ENCODE data around the gene CDYL2.

CDYL2 gene

DNA sequence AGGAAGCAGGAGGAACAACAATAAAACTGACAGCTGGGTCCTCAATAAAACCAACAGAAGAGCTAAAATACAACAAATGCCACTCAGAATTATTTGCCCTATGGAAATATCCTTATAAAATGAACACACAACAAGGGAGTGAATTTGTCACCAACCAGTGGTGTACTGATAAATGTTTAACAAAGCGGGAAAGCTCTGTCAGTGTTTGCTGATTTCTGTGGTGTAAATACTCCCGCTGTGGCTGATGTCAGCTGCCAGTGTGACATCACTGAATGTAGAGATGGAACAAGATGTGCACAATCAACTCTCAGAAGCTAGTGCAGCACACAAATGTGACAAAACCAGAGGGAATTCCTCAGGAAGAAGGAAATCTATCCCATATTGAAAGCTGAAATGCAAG, 51.9 kb downstream of the CDYL2 start:
- H3K4me1 ChIP-seq (ENCODE audit: control insufficient read depth, low read length): no peaks in the 10 kb centered on the region
- no peak overlapping the region for H3K27ac ChIP-seq (ENCODE audit: low read depth, low read length)
- no peak overlapping the region for H3K4me2 ChIP-seq (ENCODE audit: low read length)
- no peaks in the 10 kb centered on the region for H4K20me1 ChIP-seq (ENCODE audit: control insufficient read depth, insufficient read depth, low read depth, low read length)
- H3K27me3 ChIP-seq (ENCODE audit: control insufficient read depth, low read length): 0 out of 2 replicates have a peak, but pooled peaks cover 5% of the 10 kb centered on the region
- H3K4me3 ChIP-seq (ENCODE audit: low read length): no peak overlapping the region
- no peaks in the 10 kb centered on the region for H3K79me2 ChIP-seq (ENCODE audit: control insufficient read depth, low read length)
- no peak for TF ChIP-seq EZH2phosphoT487 (IDR thresholded peaks at IDR 0.05; ENCODE audit: borderline replicate concordance, low read length)
- no peak for TF ChIP-seq CTCF (IDR thresholded peaks at IDR 0.05; ENCODE audit: low read depth, low read length, poor library complexity, severe bottlenecking)
- no peaks in the 10 kb centered on the region for H3K9me2 ChIP-seq (replicated peaks; ENCODE audit: control insufficient read depth, low read length)
- H3K9me3 ChIP-seq (ENCODE audit: control insufficient read depth, insufficient read depth, low read length): no peaks in the 10 kb centered on the region
- no peaks in the 10 kb centered on the region for H3K36me3 ChIP-seq (ENCODE audit: control insufficient read depth, low read length)
- H3F3A ChIP-seq (ENCODE audit: control insufficient read depth, insufficient read depth): no peaks in the 10 kb centered on the region

- Histone ChIP-seq H3K9me2 (replicated peaks; ENCODE audit: control insufficient read depth, low read length) (no peaks in the 10 kb centered on the region), H3F3A (ENCODE audit: control insufficient read depth, insufficient read depth) (no peaks in the 10 kb centered on the region), H3K27me3 (ENCODE audit: control insufficient read depth, low read length) (0 out of 2 replicates have a peak, but pooled peaks cover 5% of the 10 kb centered on the region), H3K4me2 (ENCODE audit: low read length) (no peak overlapping the region), H3K9me3 (ENCODE audit: control insufficient read depth, insufficient read depth, low read length) (no peaks in the 10 kb centered on the region), H4K20me1 (ENCODE audit: control insufficient read depth, insufficient read depth, low read depth, low read length) (no peaks in the 10 kb centered on the region), H3K4me1 (ENCODE audit: control insufficient read depth, low read length) (no peaks in the 10 kb centered on the region), H3K36me3 (ENCODE audit: control insufficient read depth, low read length) (no peaks in the 10 kb centered on the region), H3K27ac (ENCODE audit: low read depth, low read length) (no peak overlapping the region), H3K4me3 (ENCODE audit: low read length) (no peak overlapping the region), H3K79me2 (ENCODE audit: control insufficient read depth, low read length) (no peaks in the 10 kb centered on the region)
- no peak for TF ChIP-seq EZH2phosphoT487 (IDR thresholded peaks at IDR 0.05; ENCODE audit: borderline replicate concordance, low read length)
- no peak for TF ChIP-seq CTCF (IDR thresholded peaks at IDR 0.05; ENCODE audit: low read depth, low read length, poor library complexity, severe bottlenecking)
Measured at GRCh38 chr16:80751167-80751566, 53.2 kb downstream of the CDYL2 start.

DNA sequence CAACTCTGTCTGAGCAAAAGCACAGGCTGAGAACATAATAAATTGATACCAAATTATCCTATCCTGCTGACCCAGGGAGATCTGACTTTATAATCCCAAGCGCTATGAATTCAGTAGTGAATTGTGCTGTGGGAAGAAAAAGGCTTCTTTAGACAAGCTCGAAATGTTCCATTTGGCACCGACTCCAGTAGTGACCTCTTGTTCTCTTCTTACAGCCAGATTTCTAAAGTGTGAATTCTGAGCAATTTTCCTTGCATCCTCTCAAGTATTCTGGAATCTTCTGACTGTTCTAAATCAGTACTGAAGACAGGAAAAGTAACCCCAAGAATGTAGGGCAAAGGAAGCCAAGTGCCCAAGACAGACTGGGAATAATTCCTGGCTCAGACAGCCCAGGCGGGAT, 58.2 kb downstream of the CDYL2 start:
- Histone ChIP-seq H3K4me1 (ENCODE audit: control insufficient read depth, low read length) (no peaks in the 10 kb centered on the region), H3F3A (ENCODE audit: control insufficient read depth, insufficient read depth) (no peaks in the 10 kb centered on the region), H3K4me2 (ENCODE audit: low read length) (no peak overlapping the region), H3K27ac (ENCODE audit: low read depth, low read length) (no peak overlapping the region), H3K27me3 (ENCODE audit: control insufficient read depth, low read length) (no peaks in the 10 kb centered on the region), H3K36me3 (ENCODE audit: control insufficient read depth, low read length) (no peaks in the 10 kb centered on the region), H3K4me3 (ENCODE audit: low read length) (no peak overlapping the region), H4K20me1 (ENCODE audit: control insufficient read depth, insufficient read depth, low read depth, low read length) (no peaks in the 10 kb centered on the region), H3K9me2 (replicated peaks; ENCODE audit: control insufficient read depth, low read length) (no peaks in the 10 kb centered on the region), H3K9me3 (ENCODE audit: control insufficient read depth, insufficient read depth, low read length) (no peaks in the 10 kb centered on the region), H3K79me2 (ENCODE audit: control insufficient read depth, low read length) (no peaks in the 10 kb centered on the region)
- TF ChIP-seq CTCF (IDR thresholded peaks at IDR 0.05; ENCODE audit: low read depth, low read length, poor library complexity, severe bottlenecking): no peak
- TF ChIP-seq EZH2phosphoT487 (IDR thresholded peaks at IDR 0.05; ENCODE audit: borderline replicate concordance, low read length): no peak

Data from DOHH2 (cell line).